IMR-90 (cell line): ENCODE results near the gene SNX15. TPM values are rescaled to one million over a fixed set of nuclear protein-coding genes. Genes with fewer than 3 reads are reported as not detected.

Source experiments
- ATAC-seq: fragments of 200-7000 bp; cut with Tn5 transposase; 2 replicates; pipeline ENCODE4 v1.9.1; 2020; ENCODE audit warnings: low read depth, mild to moderate bottlenecking, moderate library complexity
- BruUV-seq: library from RNA; stranded (reverse); fragments of 400-500 nt; replicated peaks from 2 replicates; lab custom pipeline; 2021; lab: Mats Ljungman, UMichigan
- CTCF ChIA-PET: fragments of 300-600 bp; formaldehyde crosslinking; extraction: SDS; loops from one replicate; lab custom pipeline; 2021; ENCODE audit warnings: antibody characterized with exemption; lab: Yijun Ruan, JAX
- POLR2A ChIA-PET: fragments of 300-600 bp; sonication (Branson Sonifier 250); formaldehyde crosslinking; loops from one replicate; lab custom pipeline; 2022; ENCODE audit warnings: antibody characterized with exemption; ENCODE audit not compliant: unreplicated experiment; lab: Charles Lee
- DNase-seq: peaks from one replicate; pipeline ENCODE4 v3.0.0; 2013
- H2AFZ ChIP-seq: replicated peaks from 2 replicates; pipeline ENCODE3; 2013; ENCODE audit warnings: low read length, mild to moderate bottlenecking; ENCODE audit not compliant: poor library complexity
- H2AK5ac ChIP-seq: 2 replicates; pipeline ENCODE4 v1.6.1; 2013; ENCODE audit warnings: low read depth, low read length, inconsistent platforms
- H2AK9ac ChIP-seq: replicated peaks from 2 replicates; pipeline ENCODE3; 2013; ENCODE audit warnings: mild to moderate bottlenecking, low read depth, low read length, moderate library complexity; ENCODE audit not compliant: poor library complexity
- H2BK120ac ChIP-seq: 2 replicates; pipeline ENCODE4 v1.6.1; 2013; ENCODE audit warnings: low read depth, low read length, inconsistent platforms
- H2BK15ac ChIP-seq: 3 replicates; pipeline ENCODE4 v1.6.1; 2013; ENCODE audit warnings: low read depth, low read length, inconsistent platforms
- H2BK20ac ChIP-seq: 2 replicates; pipeline ENCODE4 v1.6.1; 2013; ENCODE audit warnings: low read depth, mild to moderate bottlenecking, inconsistent platforms, low read length, moderate library complexity
- H2BK5ac ChIP-seq: 2 replicates; pipeline ENCODE4 v1.6.1; 2013; ENCODE audit warnings: mild to moderate bottlenecking, low read depth, low read length, inconsistent platforms; ENCODE audit not compliant: poor library complexity, severe bottlenecking
- H3K14ac ChIP-seq: replicated peaks from 2 replicates; pipeline ENCODE4 v1.6.1; 2013; ENCODE audit warnings: low read depth, low read length, inconsistent platforms
- H3K18ac ChIP-seq: 2 replicates; pipeline ENCODE4 v1.6.1; 2013; ENCODE audit warnings: low read depth, low read length, control low read depth
- H3K23ac ChIP-seq: 2 replicates; pipeline ENCODE4 v1.6.1; 2013; ENCODE audit warnings: low read depth, low read length, inconsistent platforms
- H3K27ac ChIP-seq: 2 replicates; pipeline ENCODE4 v1.5.1; 2013; ENCODE audit warnings: mild to moderate bottlenecking, control low read depth, low read length; ENCODE audit not compliant: insufficient read depth
- H3K27me3 ChIP-seq: 2 replicates; pipeline ENCODE4 v1.6.1; 2013; ENCODE audit warnings: low read length; ENCODE audit not compliant: control insufficient read depth, insufficient read depth
- H3K36me3 ChIP-seq: 2 replicates; pipeline ENCODE4 v1.6.1; 2013; ENCODE audit warnings: low read length, mixed read lengths; ENCODE audit not compliant: control insufficient read depth, insufficient read depth
- H3K4ac ChIP-seq: 2 replicates; pipeline ENCODE4 v1.6.1; 2013; ENCODE audit warnings: low read depth, low read length, inconsistent platforms
- H3K4me1 ChIP-seq: 2 replicates; pipeline ENCODE4 v1.6.1; 2013; ENCODE audit warnings: low read length, mixed read lengths; ENCODE audit not compliant: control insufficient read depth, insufficient read depth
- H3K4me2 ChIP-seq: 2 replicates; pipeline ENCODE4 v1.6.1; 2013; ENCODE audit warnings: low read depth, mild to moderate bottlenecking, control low read depth, low read length, moderate library complexity
- H3K4me3 ChIP-seq: 2 replicates; pipeline ENCODE4 v1.5.1; 2013; ENCODE audit warnings: low read depth, mild to moderate bottlenecking, control low read depth, low read length, moderate library complexity; ENCODE audit not compliant: insufficient read depth
- H3K56ac ChIP-seq: 2 replicates; pipeline ENCODE4 v1.6.1; 2013; ENCODE audit warnings: low read length, inconsistent platforms; ENCODE audit not compliant: insufficient read depth; ENCODE audit errors: extremely low read depth
- H3K79me1 ChIP-seq, 2 experiments: 2 replicates each; pipeline ENCODE4 v1.6.1; 2013; ENCODE audit warnings: low read length in 2 of 2, inconsistent platforms in 1 of 2, low read depth in 1 of 2
- H3K9ac ChIP-seq: 2 replicates; pipeline ENCODE4 v1.6.1; 2013; ENCODE audit warnings: low read depth, low read length, control low read depth
- H3K9me1 ChIP-seq: 2 replicates; pipeline ENCODE4 v1.6.1; 2013; ENCODE audit warnings: low read length, inconsistent platforms; ENCODE audit not compliant: insufficient read depth
- H3K9me3 ChIP-seq: 2 replicates; pipeline ENCODE4 v1.6.1; 2013; ENCODE audit warnings: low read length; ENCODE audit not compliant: control insufficient read depth, insufficient read depth
- H4K20me1 ChIP-seq: 2 replicates; pipeline ENCODE4 v1.6.1; 2013; ENCODE audit warnings: low read length, inconsistent platforms; ENCODE audit not compliant: insufficient read depth
- H4K5ac ChIP-seq: 2 replicates; pipeline ENCODE4 v1.6.1; 2013; ENCODE audit warnings: mild to moderate bottlenecking, low read depth, low read length, control low read depth
- H4K8ac ChIP-seq, 2 experiments: 2 replicates each; pipeline ENCODE4 v1.6.1; 2013; ENCODE audit warnings: low read depth in 2 of 2, low read length in 2 of 2, control low read depth in 1 of 2, inconsistent platforms in 1 of 2
- H4K91ac ChIP-seq: 2 replicates; pipeline ENCODE4 v1.6.1; 2013; ENCODE audit warnings: low read depth, low read length, inconsistent platforms; ENCODE audit not compliant: insufficient read depth
- MAFK ChIP-seq: IDR thresholded peaks from 2 replicates; pipeline ENCODE4 v1.6.1; 2012; ENCODE audit warnings: low read depth, low read length, improper control_type of control experiment
- MXI1 ChIP-seq: IDR thresholded peaks from 2 replicates; pipeline ENCODE4 v1.6.1; 2012; ENCODE audit warnings: low read depth, mild to moderate bottlenecking, low read length, moderate library complexity, borderline replicate concordance
- POLR2A ChIP-seq: IDR thresholded peaks from 2 replicates; pipeline ENCODE4 v1.6.1; 2012; ENCODE audit warnings: mild to moderate bottlenecking, low read depth, low read length
- WGBS, 2 experiments: methylation state at CpG; one replicate each; pipeline versions ENCODE4 v1.1.5 to v1.1.7; 2013; ENCODE audit warnings: missing lambda C conversion rate in 2 of 2; ENCODE audit not compliant: insufficient read length in 1 of 2; ENCODE audit errors: extremely low coverage in 2 of 2; 5-methylcytosine and 5-hydroxymethylcytosine counted together
- dilution Hi-C: fragments of 300-500 bp; cut with HindIII; formaldehyde crosslinking; loops from one replicate; pipeline ENCODE4 v1.14.3; 2018; ENCODE audit warnings: low sequenced_read_pairs; ENCODE audit not compliant: unreplicated experiment
- in situ Hi-C: fragments of 300-500 bp; cut with MboI; formaldehyde crosslinking; loops from 3 replicates; pipeline ENCODE4 v1.14.3; 2019; ENCODE audit warnings: low sequenced_read_pairs, inconsistent platforms, mixed read lengths
- intact Hi-C: fragments of 100-400 bp; cut with micrococcal nuclease; formaldehyde crosslinking; loops from 2 replicates; pipeline ENCODE4 v1.10.0; 2022
- polyA plus RNA-seq, 3 experiments: library from polyadenylated mRNA; depleted of rRNA; stranded (reverse); fragments of >200 nt; gene quantifications; 2 replicates each; pipeline ENCODE4 v1.2.3, GENCODE V29; 2012; ENCODE audit warnings: low replicate concordance in 1 of 3
- total RNA-seq: library from RNA; depleted of rRNA; stranded (reverse); fragments of >200 nt; gene quantifications from 2 replicates; pipeline ENCODE4 v1.2.3, GENCODE V29; 2012

SNX15 gene
- total and polyA plus RNA-seq, 2 of the 4 experiments (the other 2 are of a cell fraction) = 9.0 to 16.3 TPM

DNA sequence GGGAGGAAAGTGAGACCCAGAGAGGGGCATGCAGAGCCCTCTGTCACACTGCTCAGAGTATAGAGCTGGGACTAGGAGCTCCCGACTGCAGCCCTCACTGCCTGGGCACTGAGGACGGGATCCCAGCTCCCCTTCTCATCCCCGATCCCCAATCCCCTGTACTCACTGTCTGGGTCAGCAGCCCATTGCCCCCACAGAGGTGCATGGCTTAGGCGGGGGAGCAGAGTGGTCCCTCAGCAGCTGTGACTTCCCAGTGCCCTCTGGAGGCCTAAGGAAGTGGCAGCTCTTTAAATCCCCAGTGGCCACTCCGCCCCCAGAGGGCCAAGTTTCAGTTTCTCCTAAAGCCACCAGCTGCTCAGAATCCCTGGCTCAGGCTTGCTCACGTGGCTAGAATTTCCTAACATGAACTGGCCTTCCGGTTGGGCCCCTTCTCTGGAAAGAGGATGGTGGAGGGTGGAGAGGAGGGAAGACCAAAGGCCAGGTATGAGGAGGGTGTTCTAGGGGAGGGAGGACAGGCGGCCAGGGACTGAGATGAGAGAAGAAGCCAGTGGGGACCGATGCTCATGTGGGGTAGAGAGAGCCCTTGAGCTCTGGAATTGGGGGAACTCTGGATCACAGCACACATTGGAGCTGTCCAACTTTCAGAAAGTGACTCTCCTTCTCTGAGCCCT is 30.4 kb upstream of the SNX15 start, which contains the start of gene BATF2 (continued):
- TF ChIP-seq MAFK (no peak), POLR2A (no peak), MXI1 (no peak)

DNA sequence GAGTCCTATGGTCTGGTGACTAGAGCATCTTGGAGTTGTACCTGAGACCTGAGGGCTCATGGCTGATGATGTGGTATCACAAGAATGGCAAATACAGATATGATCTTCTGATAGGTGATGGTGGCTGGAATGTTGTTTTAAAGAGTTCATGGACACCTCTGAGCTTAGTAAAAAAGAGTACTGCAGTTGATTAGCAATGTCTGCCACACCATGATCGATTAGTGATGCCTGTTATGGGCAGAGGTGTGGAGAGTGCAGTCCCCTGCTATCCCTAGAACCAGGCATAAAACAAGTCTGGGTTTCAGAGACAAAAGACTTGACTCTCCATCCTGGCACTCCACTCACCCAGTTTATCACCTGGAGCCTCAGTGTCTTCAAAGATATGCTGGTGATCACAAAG is 29.1 kb upstream of the SNX15 start:
- no peaks in the 10 kb centered on the region for H3K9me3 ChIP-seq

More for the DNA sequence above, 29.1 kb upstream of the SNX15 start:
- Histone ChIP-seq H3K56ac (no peak overlapping the region), H3K36me3 (no peaks in the 10 kb centered on the region), H2BK15ac (no peak overlapping the region), H3K27ac (no peak overlapping the region), H2AFZ (no peak overlapping the region), H3K9ac (no peak overlapping the region), H2AK5ac (no peak overlapping the region), H3K4ac (no peak overlapping the region), H3K4me1 (0 out of 2 replicates have a peak, but pooled peaks cover 4% of the 10 kb centered on the region), H4K5ac (no peak overlapping the region), H4K20me1 (no peaks in the 10 kb centered on the region), H3K9me1 (peaks cover 7% of the 10 kb centered on the region; the same call in 1 of the 2 replicates), H3K4me2 (no peak overlapping the region), H4K91ac (no peak overlapping the region), H3K4me3 (no peak overlapping the region), H2BK120ac (no peak overlapping the region), H3K23ac (no peak overlapping the region), H3K79me1 (no peaks in the 10 kb centered on the region), H3K27me3 (no peaks in the 10 kb centered on the region), H3K14ac (no peak overlapping the region), H2AK9ac (no peak overlapping the region), H2BK20ac (no peak overlapping the region), H4K8ac (no peak overlapping the region), H3K18ac (no peak overlapping the region), H2BK5ac (no peak overlapping the region)
- POLR2A ChIA-PET = no interaction called here
- dilution Hi-C loops (no loop called here), in situ Hi-C loops (no loop called here), intact Hi-C loops (loop anchor here (5.0 kb wide), 1 partner anchor 151 kb away; no protein-coding TSS in a partner anchor)
- BruUV-seq = no TSS peak
- DNase-seq (no peak), ATAC-seq (no peak)
- CTCF ChIA-PET = interaction anchor here (0.9 kb wide), 1 partner anchor 152 kb away, joined by 3 read pairs; no protein-coding TSS in a partner anchor
- no peak for TF ChIP-seq MAFK
- no CpG with 5 or more reads among the region's 1 CpG for WGBS, 2 experiments
